ENCODE data around the gene LYSET.
"Not testable (repeated sequence)": the region's sequence is repeated elsewhere in the genome, so short reads cannot be mapped to it uniquely, and the experiment has no call there.

- TF ChIP-seq CTCF (IDR thresholded peaks at IDR 0.05); TEAD4 (IDR thresholded peaks at IDR 0.05; ENCODE audit: borderline replicate concordance, insufficient read depth); ZBTB33 (IDR thresholded peaks at IDR 0.05; ENCODE audit: borderline replicate concordance, low read depth); REST (IDR thresholded peaks at IDR 0.05; ENCODE audit: low read depth, low read length); EP300 (IDR thresholded peaks at IDR 0.05; ENCODE audit: borderline replicate concordance in 1 of 2, low read depth in 1 of 2, low read length in 1 of 2); TAF1 (IDR thresholded peaks at IDR 0.05; ENCODE audit: borderline replicate concordance, low read depth, low read length); RFX5 (IDR thresholded peaks at IDR 0.05; ENCODE audit: low read length); EZH2phosphoT487 (IDR thresholded peaks at IDR 0.05; ENCODE audit: borderline replicate concordance, low read depth); SMC3 (IDR thresholded peaks at IDR 0.05; ENCODE audit: low read depth, low read length); FOXM1 (IDR thresholded peaks at IDR 0.05; ENCODE audit: low read depth); POLR2AphosphoS5 (IDR thresholded peaks at IDR 0.05; ENCODE audit: low read depth, low read length); RXRA (IDR thresholded peaks at IDR 0.05; ENCODE audit: borderline replicate concordance, low read depth); MEF2A (IDR thresholded peaks at IDR 0.05; ENCODE audit: borderline replicate concordance, low read depth); MXI1 (IDR thresholded peaks at IDR 0.05; ENCODE audit: low read depth, low read length): not testable (repeated sequence)
Measured at GRCh38 chr14:93170141-93170540, 15.0 kb upstream of the LYSET start.
